K562 (cell line): ENCODE results near the gene ARL16. TPM values are rescaled to one million over a fixed set of nuclear protein-coding genes. Genes with fewer than 3 reads are reported as not detected.

ENCODE experiments used
- ARHGAP35 ChIP-seq: fragments of 450-650 bp; IDR thresholded peaks from 2 replicates; pipeline ENCODE4 v1.6.1; 2018; ENCODE audit not compliant: partially characterized antibody
- BRF1 ChIP-seq: IDR thresholded peaks from 3 replicates; pipeline ENCODE4 v1.6.1; 2011; ENCODE audit warnings: borderline replicate concordance, mild to moderate bottlenecking; ENCODE audit not compliant: insufficient read length; ENCODE audit errors: extremely low read depth
- FOXJ2 ChIP-seq: fragments of 200-800 bp; sonication (Bioruptor generic); IDR thresholded peaks from 2 replicates; pipeline ENCODE4 v1.6.1; 2016; ENCODE audit warnings: missing genetic modification characterization, missing compliant biosample characterization
- NCOA6 ChIP-seq: fragments of 450-650 bp; IDR thresholded peaks from 2 replicates; pipeline ENCODE4 v1.6.1; 2017; ENCODE audit warnings: mild to moderate bottlenecking
- NR2F6 ChIP-seq: fragments of 450-650 bp; formaldehyde crosslinking; IDR thresholded peaks from 2 replicates; pipeline ENCODE4 v1.4.0; 2020; ENCODE audit warnings: mild to moderate bottlenecking
- OTX1 ChIP-seq: fragments of 450-650 bp; formaldehyde crosslinking; IDR thresholded peaks from 2 replicates; pipeline ENCODE4 v1.4.0; 2022; ENCODE audit warnings: mild to moderate bottlenecking
- PHB ChIP-seq: fragments of 250-450 bp; sonication (Bioruptor Pico); IDR thresholded peaks from 2 replicates; pipeline ENCODE4 v1.5.0; 2021
- POU5F1 ChIP-seq: fragments of 150-350 bp; IDR thresholded peaks from 2 replicates; pipeline ENCODE4 v1.6.1; 2014; ENCODE audit warnings: borderline replicate concordance, low read length, low read depth, mild to moderate bottlenecking; ENCODE audit not compliant: partially characterized antibody
- RBM25 ChIP-seq: fragments of 200-400 bp; formaldehyde crosslinking; IDR thresholded peaks from 2 replicates; pipeline ENCODE4 v1.6.1; 2018; ENCODE audit warnings: low read length, low read depth, moderate library complexity; ENCODE audit not compliant: severe bottlenecking
- RUNX1 ChIP-seq: sonication (generic); IDR thresholded peaks from 2 replicates; pipeline ENCODE4 v1.6.1; 2016; ENCODE audit warnings: antibody characterized with exemption, low read depth
- SMAD1 ChIP-seq: fragments of 150-350 bp; IDR thresholded peaks from 2 replicates; pipeline ENCODE4 v1.6.1; 2014; ENCODE audit warnings: low read length, low read depth; ENCODE audit not compliant: partially characterized antibody
- XRCC5 ChIP-seq: fragments of 200-400 bp; formaldehyde crosslinking; IDR thresholded peaks from 2 replicates; pipeline ENCODE4 v1.6.1; 2017; ENCODE audit warnings: low read depth, mild to moderate bottlenecking, low read length
- ZNF263 ChIP-seq: sonication (generic); formaldehyde crosslinking; IDR thresholded peaks from 2 replicates; pipeline ENCODE4 v1.8.0; 2022; ENCODE audit warnings: mild to moderate bottlenecking, missing genetic modification reagents, borderline replicate concordance
- ZNF707 ChIP-seq: fragments of 250-450 bp; sonication (Bioruptor Pico); conservative IDR thresholded peaks from 2 replicates; pipeline ENCODE4 v1.8.0; 2022; ENCODE audit warnings: inconsistent platforms, mild to moderate bottlenecking, moderate library complexity
- polyA plus RNA-seq, 8 experiments: library from polyadenylated mRNA; depleted of rRNA in 4 of 8; stranded (reverse) in 5 of 8; unstranded in 3 of 8; fragments of >200 nt; fragmentation: Nextera tagmentation in 2 of 8; fragmentation: Illumina TruSeq in 1 of 8; extraction: Ambion mirVana in 2 of 8; extraction: Trizol in 1 of 8; gene quantifications; 2 replicates each; pipeline versions ENCODE4 v1.2.1 to v1.2.3, GENCODE V29; 2011 to 2014; ENCODE audit warnings: inconsistent platforms in 1 of 8, missing spikeins in 1 of 8
- total RNA-seq, 7 experiments: library from RNA; depleted of rRNA in 6 of 7; stranded (reverse); fragments of >200 nt in 6 of 7; fragmentation: Illumina TruSeq in 2 of 7; extraction: Trizol in 2 of 7; gene quantifications; 2 replicates each; pipeline versions ENCODE4 v1.2.1 to v1.2.3, GENCODE V29; 2011 to 2021; ENCODE audit warnings: low replicate concordance in 1 of 7
- TF ChIP-seq, protein P1 (sequence below): fragments of 450-650 bp; IDR thresholded peaks from 2 replicates; pipeline ENCODE4 v1.6.1; 2018; ENCODE audit not compliant: partially characterized antibody
- TF ChIP-seq, protein P2 (sequence below): sonication (generic); formaldehyde crosslinking; IDR thresholded peaks from 2 replicates; pipeline ENCODE4 v1.8.1; 2023; ENCODE audit warnings: mild to moderate bottlenecking, missing genetic modification reagents
- TF ChIP-seq, protein P3 (sequence below): IDR thresholded peaks from 3 replicates; pipeline ENCODE4 v1.6.1; 2011; ENCODE audit warnings: borderline replicate concordance, mild to moderate bottlenecking, moderate library complexity; ENCODE audit not compliant: insufficient read length; ENCODE audit errors: extremely low read depth
- TF ChIP-seq, protein P4 (sequence below): fragments of 200-800 bp; sonication (Bioruptor generic); IDR thresholded peaks from 2 replicates; pipeline ENCODE4 v1.6.1; 2017; ENCODE audit warnings: missing genetic modification characterization, missing compliant biosample characterization

The ARL16 gene
- total and polyA plus RNA-seq, 9 of the 15 experiments (the other 6 are each of a cell fraction or from before 2014, with no cell fraction given), result 5.4 to 32.4 (median 22.6) TPM

DNA sequence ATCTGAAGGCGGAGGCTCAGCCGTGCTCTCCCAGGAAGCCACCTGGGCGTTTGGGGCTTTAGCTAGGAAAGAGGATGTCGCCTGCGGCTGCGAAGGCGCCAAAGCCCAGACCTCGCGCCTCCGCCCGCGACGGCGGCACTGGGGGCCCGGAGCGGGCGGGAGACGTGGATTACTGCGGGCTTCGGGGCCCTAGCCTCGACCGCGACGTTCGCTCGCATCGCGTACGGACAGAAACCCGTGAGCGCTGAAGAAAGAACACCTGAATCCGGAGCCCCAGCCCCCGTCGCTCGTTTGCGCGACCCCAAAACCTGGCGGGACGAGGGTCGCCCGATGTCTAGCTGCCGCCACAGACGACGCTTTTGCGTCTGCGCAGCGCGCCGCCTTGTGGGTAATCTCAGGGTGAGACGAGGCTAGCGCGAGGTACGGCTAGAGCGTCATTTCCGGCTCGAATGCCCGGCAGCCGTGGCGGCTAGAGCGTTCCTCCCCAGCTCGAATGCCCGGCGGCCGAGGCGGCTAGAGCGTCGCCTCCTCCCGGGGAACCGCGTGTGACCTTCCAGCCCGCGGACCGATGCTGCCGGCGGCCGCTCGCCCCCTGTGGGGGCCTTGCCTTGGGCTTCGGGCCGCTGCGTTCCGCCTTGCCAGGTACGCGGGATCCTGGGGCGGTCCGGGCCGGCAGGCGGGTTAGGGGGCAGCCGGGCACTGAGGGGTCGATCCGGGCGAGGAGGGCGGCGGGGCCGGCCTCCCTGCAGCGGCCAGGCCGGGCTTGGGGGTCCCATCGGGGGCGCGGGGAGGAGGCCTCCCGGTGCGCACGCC, 19.5 kb upstream of the ARL16 start, which contains the start of gene MRPL12 (continued):
- TF ChIP-seq, protein P1, sequence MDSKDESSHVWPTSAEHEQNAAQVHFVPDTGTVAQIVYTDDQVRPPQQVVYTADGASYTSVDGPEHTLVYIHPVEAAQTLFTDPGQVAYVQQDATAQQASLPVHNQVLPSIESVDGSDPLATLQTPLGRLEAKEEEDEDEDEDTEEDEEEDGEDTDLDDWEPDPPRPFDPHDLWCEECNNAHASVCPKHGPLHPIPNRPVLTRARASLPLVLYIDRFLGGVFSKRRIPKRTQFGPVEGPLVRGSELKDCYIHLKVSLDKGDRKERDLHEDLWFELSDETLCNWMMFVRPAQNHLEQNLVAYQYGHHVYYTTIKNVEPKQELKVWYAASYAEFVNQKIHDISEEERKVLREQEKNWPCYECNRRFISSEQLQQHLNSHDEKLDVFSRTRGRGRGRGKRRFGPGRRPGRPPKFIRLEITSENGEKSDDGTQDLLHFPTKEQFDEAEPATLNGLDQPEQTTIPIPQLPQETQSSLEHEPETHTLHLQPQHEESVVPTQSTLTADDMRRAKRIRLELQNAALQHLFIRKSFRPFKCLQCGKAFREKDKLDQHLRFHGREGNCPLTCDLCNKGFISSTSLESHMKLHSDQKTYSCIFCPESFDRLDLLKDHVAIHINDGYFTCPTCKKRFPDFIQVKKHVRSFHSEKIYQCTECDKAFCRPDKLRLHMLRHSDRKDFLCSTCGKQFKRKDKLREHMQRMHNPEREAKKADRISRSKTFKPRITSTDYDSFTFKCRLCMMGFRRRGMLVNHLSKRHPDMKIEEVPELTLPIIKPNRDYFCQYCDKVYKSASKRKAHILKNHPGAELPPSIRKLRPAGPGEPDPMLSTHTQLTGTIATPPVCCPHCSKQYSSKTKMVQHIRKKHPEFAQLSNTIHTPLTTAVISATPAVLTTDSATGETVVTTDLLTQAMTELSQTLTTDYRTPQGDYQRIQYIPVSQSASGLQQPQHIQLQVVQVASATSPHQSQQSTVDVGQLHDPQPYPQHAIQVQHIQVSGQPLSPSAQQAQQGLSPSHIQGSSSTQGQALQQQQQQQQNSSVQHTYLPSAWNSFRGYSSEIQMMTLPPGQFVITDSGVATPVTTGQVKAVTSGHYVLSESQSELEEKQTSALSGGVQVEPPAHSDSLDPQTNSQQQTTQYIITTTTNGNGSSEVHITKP, result no peak
- TF ChIP-seq ZNF707 (CRISPR knock-in tag) (no peak), ARHGAP35 (no peak), POU5F1 (no peak), BRF1 (no peak), RBM25 (no peak), ZNF263 (CRISPR knock-in tag) (no peak), FOXJ2 (no peak), PHB (0 out of 2 replicates have a peak, but pooled peaks have one; percentile 15), OTX1 (CRISPR knock-in tag) (no peak), XRCC5 (peak; percentile 78; the same call in 1 of the 2 replicates), RUNX1 (no peak), SMAD1 (peak; percentile 29), NR2F6 (CRISPR knock-in tag) (no peak), NCOA6 (no peak)
- TF ChIP-seq, protein P2, sequence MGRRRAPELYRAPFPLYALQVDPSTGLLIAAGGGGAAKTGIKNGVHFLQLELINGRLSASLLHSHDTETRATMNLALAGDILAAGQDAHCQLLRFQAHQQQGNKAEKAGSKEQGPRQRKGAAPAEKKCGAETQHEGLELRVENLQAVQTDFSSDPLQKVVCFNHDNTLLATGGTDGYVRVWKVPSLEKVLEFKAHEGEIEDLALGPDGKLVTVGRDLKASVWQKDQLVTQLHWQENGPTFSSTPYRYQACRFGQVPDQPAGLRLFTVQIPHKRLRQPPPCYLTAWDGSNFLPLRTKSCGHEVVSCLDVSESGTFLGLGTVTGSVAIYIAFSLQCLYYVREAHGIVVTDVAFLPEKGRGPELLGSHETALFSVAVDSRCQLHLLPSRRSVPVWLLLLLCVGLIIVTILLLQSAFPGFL (CRISPR knock-in tag), result no peak
- TF ChIP-seq, protein P3, sequence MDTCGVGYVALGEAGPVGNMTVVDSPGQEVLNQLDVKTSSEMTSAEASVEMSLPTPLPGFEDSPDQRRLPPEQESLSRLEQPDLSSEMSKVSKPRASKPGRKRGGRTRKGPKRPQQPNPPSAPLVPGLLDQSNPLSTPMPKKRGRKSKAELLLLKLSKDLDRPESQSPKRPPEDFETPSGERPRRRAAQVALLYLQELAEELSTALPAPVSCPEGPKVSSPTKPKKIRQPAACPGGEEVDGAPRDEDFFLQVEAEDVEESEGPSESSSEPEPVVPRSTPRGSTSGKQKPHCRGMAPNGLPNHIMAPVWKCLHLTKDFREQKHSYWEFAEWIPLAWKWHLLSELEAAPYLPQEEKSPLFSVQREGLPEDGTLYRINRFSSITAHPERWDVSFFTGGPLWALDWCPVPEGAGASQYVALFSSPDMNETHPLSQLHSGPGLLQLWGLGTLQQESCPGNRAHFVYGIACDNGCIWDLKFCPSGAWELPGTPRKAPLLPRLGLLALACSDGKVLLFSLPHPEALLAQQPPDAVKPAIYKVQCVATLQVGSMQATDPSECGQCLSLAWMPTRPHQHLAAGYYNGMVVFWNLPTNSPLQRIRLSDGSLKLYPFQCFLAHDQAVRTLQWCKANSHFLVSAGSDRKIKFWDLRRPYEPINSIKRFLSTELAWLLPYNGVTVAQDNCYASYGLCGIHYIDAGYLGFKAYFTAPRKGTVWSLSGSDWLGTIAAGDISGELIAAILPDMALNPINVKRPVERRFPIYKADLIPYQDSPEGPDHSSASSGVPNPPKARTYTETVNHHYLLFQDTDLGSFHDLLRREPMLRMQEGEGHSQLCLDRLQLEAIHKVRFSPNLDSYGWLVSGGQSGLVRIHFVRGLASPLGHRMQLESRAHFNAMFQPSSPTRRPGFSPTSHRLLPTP, result no peak
- TF ChIP-seq, protein P4, sequence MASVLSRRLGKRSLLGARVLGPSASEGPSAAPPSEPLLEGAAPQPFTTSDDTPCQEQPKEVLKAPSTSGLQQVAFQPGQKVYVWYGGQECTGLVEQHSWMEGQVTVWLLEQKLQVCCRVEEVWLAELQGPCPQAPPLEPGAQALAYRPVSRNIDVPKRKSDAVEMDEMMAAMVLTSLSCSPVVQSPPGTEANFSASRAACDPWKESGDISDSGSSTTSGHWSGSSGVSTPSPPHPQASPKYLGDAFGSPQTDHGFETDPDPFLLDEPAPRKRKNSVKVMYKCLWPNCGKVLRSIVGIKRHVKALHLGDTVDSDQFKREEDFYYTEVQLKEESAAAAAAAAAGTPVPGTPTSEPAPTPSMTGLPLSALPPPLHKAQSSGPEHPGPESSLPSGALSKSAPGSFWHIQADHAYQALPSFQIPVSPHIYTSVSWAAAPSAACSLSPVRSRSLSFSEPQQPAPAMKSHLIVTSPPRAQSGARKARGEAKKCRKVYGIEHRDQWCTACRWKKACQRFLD (CRISPR knock-in tag), result peak; percentile 73; the same call in 1 of the 2 replicates
